H1 (cell line): ENCODE results near the gene SLC9C2. TPM values are rescaled to one million over a fixed set of nuclear protein-coding genes. Genes with fewer than 3 reads are reported as not detected.

ENCODE experiments used
- BACH1 ChIP-seq: IDR thresholded peaks from 2 replicates; pipeline ENCODE4 v1.6.1; 2012; ENCODE audit warnings: low read length, improper control_type of control experiment
- CBX8 ChIP-seq: fragments of 300-800, 300-1000 bp; sonication (generic); IDR thresholded peaks from 2 replicates; pipeline ENCODE4 v1.7.1; 2016; ENCODE audit warnings: low read depth, low read length, borderline replicate concordance
- CREB1 ChIP-seq: IDR thresholded peaks from 2 replicates; pipeline ENCODE4 v1.6.1; 2012; ENCODE audit warnings: inconsistent platforms
- MAFK ChIP-seq: IDR thresholded peaks from 2 replicates; pipeline ENCODE4 v1.6.1; 2012; ENCODE audit warnings: low read depth, mild to moderate bottlenecking, improper control_type of control experiment, low read length
- NRF1 ChIP-seq: IDR thresholded peaks from 2 replicates; pipeline ENCODE4 v1.6.1; 2011; ENCODE audit warnings: mild to moderate bottlenecking, low read depth, low read length, improper control_type of control experiment
- POLR2A ChIP-seq, 2 experiments: IDR thresholded peaks; 1 replicate in 1 of 2; 2 replicates in 1 of 2; pipeline ENCODE4 v1.6.1; 2011; ENCODE audit warnings: low read depth in 2 of 2, low read length in 2 of 2, mild to moderate bottlenecking in 2 of 2; ENCODE audit errors: control extremely low read depth in 1 of 2
- TCF12 ChIP-seq: IDR thresholded peaks from 2 replicates; pipeline ENCODE4 v1.6.1; 2011; ENCODE audit warnings: low read depth, mild to moderate bottlenecking, low read length
- polyA plus RNA-seq, 7 experiments: library from polyadenylated mRNA; depleted of rRNA in 3 of 7; stranded (reverse) in 5 of 7; unstranded in 2 of 7; fragments of >200 nt in 5 of 7; fragments of 200-250 nt in 2 of 7; gene quantifications; 1 replicate in 5 of 7; 2 replicates in 1 of 7; 4 replicates in 1 of 7; pipeline versions ENCODE4 v1.2.1 to v1.2.3, GENCODE V29; 2011 to 2013; ENCODE audit warnings: missing spikeins in 2 of 7, mixed read lengths in 2 of 7
- total RNA-seq: library from RNA; stranded (reverse); fragmentation: NEBNext Ultra II Directional; extraction: Animal tissue kit (Norgen Biotek cat#: 25700); gene quantifications from 2 replicates; pipeline ENCODE4 v1.2.1, GENCODE V29; 2021
- TF ChIP-seq, protein P1 (sequence below): fragments of 300-600 bp; sonication (generic); IDR thresholded peaks from 2 replicates; pipeline ENCODE4 v1.7.1; 2012; ENCODE audit warnings: low read length, moderate library complexity, mild to moderate bottlenecking, inconsistent platforms; ENCODE audit not compliant: insufficient replicate concordance

Gene SLC9C2
- total and polyA plus RNA-seq, 2 of the 8 experiments (the other 6 are each of a cell fraction or from before 2014, with no cell fraction given): not detected

DNA sequence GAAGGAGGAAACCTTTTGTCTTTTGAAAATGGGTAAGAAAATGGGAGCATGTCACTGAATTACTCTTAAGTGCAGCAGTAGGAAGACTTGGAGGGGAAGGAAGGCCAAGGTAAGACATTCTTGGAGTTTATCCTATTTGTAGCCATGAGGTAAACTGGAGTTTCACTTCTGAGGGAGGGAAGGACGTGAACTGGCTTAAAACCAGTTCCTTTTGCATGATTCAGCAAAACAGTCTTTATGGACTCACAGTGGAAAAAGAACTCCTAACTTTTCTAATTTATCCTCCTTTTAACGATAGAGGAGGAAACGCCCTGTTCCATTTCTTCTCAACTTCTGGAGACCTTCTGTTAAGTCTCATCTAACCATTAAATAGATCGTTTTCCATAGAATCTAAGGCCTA is 123.2 kb downstream of the SLC9C2 start (continued):
- TF ChIP-seq, protein P1, sequence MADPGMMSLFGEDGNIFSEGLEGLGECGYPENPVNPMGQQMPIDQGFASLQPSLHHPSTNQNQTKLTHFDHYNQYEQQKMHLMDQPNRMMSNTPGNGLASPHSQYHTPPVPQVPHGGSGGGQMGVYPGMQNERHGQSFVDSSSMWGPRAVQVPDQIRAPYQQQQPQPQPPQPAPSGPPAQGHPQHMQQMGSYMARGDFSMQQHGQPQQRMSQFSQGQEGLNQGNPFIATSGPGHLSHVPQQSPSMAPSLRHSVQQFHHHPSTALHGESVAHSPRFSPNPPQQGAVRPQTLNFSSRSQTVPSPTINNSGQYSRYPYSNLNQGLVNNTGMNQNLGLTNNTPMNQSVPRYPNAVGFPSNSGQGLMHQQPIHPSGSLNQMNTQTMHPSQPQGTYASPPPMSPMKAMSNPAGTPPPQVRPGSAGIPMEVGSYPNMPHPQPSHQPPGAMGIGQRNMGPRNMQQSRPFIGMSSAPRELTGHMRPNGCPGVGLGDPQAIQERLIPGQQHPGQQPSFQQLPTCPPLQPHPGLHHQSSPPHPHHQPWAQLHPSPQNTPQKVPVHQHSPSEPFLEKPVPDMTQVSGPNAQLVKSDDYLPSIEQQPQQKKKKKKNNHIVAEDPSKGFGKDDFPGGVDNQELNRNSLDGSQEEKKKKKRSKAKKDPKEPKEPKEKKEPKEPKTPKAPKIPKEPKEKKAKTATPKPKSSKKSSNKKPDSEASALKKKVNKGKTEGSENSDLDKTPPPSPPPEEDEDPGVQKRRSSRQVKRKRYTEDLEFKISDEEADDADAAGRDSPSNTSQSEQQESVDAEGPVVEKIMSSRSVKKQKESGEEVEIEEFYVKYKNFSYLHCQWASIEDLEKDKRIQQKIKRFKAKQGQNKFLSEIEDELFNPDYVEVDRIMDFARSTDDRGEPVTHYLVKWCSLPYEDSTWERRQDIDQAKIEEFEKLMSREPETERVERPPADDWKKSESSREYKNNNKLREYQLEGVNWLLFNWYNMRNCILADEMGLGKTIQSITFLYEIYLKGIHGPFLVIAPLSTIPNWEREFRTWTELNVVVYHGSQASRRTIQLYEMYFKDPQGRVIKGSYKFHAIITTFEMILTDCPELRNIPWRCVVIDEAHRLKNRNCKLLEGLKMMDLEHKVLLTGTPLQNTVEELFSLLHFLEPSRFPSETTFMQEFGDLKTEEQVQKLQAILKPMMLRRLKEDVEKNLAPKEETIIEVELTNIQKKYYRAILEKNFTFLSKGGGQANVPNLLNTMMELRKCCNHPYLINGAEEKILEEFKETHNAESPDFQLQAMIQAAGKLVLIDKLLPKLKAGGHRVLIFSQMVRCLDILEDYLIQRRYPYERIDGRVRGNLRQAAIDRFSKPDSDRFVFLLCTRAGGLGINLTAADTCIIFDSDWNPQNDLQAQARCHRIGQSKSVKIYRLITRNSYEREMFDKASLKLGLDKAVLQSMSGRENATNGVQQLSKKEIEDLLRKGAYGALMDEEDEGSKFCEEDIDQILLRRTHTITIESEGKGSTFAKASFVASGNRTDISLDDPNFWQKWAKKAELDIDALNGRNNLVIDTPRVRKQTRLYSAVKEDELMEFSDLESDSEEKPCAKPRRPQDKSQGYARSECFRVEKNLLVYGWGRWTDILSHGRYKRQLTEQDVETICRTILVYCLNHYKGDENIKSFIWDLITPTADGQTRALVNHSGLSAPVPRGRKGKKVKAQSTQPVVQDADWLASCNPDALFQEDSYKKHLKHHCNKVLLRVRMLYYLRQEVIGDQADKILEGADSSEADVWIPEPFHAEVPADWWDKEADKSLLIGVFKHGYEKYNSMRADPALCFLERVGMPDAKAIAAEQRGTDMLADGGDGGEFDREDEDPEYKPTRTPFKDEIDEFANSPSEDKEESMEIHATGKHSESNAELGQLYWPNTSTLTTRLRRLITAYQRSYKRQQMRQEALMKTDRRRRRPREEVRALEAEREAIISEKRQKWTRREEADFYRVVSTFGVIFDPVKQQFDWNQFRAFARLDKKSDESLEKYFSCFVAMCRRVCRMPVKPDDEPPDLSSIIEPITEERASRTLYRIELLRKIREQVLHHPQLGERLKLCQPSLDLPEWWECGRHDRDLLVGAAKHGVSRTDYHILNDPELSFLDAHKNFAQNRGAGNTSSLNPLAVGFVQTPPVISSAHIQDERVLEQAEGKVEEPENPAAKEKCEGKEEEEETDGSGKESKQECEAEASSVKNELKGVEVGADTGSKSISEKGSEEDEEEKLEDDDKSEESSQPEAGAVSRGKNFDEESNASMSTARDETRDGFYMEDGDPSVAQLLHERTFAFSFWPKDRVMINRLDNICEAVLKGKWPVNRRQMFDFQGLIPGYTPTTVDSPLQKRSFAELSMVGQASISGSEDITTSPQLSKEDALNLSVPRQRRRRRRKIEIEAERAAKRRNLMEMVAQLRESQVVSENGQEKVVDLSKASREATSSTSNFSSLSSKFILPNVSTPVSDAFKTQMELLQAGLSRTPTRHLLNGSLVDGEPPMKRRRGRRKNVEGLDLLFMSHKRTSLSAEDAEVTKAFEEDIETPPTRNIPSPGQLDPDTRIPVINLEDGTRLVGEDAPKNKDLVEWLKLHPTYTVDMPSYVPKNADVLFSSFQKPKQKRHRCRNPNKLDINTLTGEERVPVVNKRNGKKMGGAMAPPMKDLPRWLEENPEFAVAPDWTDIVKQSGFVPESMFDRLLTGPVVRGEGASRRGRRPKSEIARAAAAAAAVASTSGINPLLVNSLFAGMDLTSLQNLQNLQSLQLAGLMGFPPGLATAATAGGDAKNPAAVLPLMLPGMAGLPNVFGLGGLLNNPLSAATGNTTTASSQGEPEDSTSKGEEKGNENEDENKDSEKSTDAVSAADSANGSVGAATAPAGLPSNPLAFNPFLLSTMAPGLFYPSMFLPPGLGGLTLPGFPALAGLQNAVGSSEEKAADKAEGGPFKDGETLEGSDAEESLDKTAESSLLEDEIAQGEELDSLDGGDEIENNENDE: no peak
- TF ChIP-seq CBX8: no peak
- TF ChIP-seq CREB1: no peak
- 0 out of 2 replicates have a peak, but pooled peaks have one; percentile 41 for TF ChIP-seq MAFK
- no peak for TF ChIP-seq NRF1
- TF ChIP-seq TCF12: no peak
- no peak for TF ChIP-seq BACH1
- TF ChIP-seq POLR2A (IDR thresholded peaks at IDR 0.05; ENCODE audit: control extremely low read depth in 1 of 2, low read depth in 2 of 2, low read length in 2 of 2): 0 out of 3 replicates have a peak, but pooled peaks of 1 of the 2 experiments have one; percentile 26
